Right lobe of liver (tissue), 4 donors: ENCODE measurements around the gene ATAD2B.

Experiments
- POLR2A ChIP-seq: fragments of 450-650 bp; IDR thresholded peaks from one replicate; pipeline ENCODE4 v1.6.1; 2017; ENCODE audit warnings: antibody characterized with exemption, mild to moderate bottlenecking
- TF ChIP-seq, protein P1 (sequence below), 4 donors: fragments of 200-600 bp in 3 of 4; fragments of 450-650 bp in 1 of 4; IDR thresholded peaks; one replicate each; pipeline versions ENCODE4 v1.5.1 to v1.8.0; 2016 to 2022; ENCODE audit warnings: antibody characterized with exemption in 4 of 4, mild to moderate bottlenecking in 2 of 4
- donor health status: DM: no; HTN: no; CAD: no.
- donor health status: DM: no; HTN: no; CAD: no.
- donor health status: DM: no; HTN: yes; CAD: no.

DNA sequence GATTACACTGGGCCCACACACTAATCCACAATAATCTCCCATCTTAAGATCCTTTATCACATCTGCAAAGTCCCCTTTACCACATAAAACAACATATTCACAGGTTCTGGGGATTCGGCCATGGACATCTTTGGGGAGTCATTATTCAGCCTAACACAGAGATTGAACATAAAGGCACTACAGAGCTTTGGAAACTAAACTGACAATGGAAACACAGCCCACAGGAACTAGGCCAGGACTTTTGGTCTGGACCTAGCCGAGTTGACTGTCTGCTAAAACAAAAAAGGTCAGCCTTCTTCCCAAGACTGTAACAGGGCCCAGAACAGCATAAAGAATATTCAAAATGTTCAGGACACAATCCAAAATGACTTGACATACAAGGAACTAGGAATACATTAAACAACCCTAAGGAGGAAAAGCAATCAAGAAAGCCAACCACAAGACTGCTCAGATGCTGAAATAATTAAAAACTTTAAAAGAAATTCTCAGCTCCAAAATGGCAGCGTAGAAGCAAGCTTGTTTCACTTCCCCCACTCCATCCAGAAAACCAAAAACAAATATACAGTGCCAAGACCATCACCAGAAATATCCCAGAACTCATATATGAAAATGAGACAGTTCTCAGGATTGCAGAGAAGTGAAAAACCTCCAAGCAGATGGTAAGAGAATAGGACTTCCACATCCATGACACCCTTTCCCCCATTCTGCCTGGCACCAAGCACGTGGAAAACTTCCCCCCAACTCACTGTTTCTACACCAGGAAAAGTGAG lies 207.8 kb downstream of the ATAD2B start:
- TF ChIP-seq, protein P1, sequence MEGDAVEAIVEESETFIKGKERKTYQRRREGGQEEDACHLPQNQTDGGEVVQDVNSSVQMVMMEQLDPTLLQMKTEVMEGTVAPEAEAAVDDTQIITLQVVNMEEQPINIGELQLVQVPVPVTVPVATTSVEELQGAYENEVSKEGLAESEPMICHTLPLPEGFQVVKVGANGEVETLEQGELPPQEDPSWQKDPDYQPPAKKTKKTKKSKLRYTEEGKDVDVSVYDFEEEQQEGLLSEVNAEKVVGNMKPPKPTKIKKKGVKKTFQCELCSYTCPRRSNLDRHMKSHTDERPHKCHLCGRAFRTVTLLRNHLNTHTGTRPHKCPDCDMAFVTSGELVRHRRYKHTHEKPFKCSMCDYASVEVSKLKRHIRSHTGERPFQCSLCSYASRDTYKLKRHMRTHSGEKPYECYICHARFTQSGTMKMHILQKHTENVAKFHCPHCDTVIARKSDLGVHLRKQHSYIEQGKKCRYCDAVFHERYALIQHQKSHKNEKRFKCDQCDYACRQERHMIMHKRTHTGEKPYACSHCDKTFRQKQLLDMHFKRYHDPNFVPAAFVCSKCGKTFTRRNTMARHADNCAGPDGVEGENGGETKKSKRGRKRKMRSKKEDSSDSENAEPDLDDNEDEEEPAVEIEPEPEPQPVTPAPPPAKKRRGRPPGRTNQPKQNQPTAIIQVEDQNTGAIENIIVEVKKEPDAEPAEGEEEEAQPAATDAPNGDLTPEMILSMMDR (IDR thresholded peaks at IDR 0.05): no peak
- TF ChIP-seq POLR2A: no peak
